A549 treated with AZD2906 at 1 μM for 4 hours (cell line): ENCODE results near the gene E2F6. TPM values are rescaled to one million over a fixed set of nuclear protein-coding genes. Genes with fewer than 3 reads are reported as not detected.

Experiments used
- total RNA-seq: library from RNA; stranded (reverse); fragments of 200-300 nt; extraction: Qiagen RNA extraction; gene quantifications from 5 replicates; pipeline ENCODE4 v1.2.3, GENCODE V29; 2022

The E2F6 gene, protein sequence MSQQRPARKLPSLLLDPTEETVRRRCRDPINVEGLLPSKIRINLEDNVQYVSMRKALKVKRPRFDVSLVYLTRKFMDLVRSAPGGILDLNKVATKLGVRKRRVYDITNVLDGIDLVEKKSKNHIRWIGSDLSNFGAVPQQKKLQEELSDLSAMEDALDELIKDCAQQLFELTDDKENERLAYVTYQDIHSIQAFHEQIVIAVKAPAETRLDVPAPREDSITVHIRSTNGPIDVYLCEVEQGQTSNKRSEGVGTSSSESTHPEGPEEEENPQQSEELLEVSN
- total RNA-seq = 22.4 to 26.6 TPM (median 22.9 TPM) in 5 replicates

DNA sequence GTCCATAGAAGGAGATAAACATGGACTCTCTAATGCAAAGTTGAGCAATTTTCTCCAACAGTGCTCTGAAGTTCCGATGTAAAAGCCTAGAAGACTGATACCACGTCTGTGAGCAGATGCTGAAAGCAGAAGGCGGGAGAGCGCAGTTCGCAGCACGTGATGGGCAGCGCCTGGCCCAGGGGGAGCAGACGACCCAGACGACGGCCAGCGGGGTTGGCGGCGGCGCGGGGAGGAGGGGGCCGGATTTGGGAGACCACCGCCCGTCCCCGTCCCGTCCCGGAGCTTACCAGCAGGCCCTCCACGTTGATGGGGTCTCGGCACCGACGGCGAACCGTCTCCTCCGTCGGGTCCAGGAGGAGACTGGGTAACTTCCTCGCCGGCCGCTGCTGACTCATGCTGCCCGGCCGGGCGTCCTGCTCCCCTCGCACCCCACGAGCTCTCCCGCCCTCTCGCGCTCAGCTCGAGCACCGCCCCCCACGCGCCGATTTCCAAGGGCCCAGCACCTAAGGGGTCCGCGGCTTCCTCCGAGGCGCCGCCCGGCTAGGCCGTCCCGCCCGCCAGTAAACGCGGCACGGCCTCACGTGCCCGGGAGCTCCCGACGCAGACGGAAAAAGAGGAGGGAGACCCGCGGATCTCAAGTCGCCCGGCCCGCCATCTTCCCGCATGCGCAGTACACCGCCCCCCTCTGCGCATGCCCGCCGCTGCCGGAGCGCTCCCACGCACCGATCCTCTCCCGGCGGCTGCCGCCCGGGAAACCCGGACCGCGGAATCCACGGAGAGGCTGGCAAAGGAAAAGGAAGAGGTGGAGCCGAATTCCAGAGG lies at the start of gene E2F6:
Gene E2F6, minus strand, starts transcription at position 677 of the 822 bp plus-strand sequence. Its CDS starts 282 bp downstream, at position 395.

Other genes with a start within 250 kb of the E2F6 start
- gene ROCK2, start 121.5 kb downstream of the E2F6 start, total RNA-seq = 19.6 to 30.4 TPM (median 23.7 TPM) in 5 replicates
- 2.3 to 4.1 TPM (median 3.5 TPM) in 5 replicates for gene GREB1, start 67.9 kb upstream of the E2F6 start, total RNA-seq
- 0.05 to 0.08 TPM in 2 of 5 replicates, not detected in the others for gene NTSR2, start 204.0 kb upstream of the E2F6 start, total RNA-seq